ENCODE data around the gene NAV2.

NAV2 gene

DNA sequence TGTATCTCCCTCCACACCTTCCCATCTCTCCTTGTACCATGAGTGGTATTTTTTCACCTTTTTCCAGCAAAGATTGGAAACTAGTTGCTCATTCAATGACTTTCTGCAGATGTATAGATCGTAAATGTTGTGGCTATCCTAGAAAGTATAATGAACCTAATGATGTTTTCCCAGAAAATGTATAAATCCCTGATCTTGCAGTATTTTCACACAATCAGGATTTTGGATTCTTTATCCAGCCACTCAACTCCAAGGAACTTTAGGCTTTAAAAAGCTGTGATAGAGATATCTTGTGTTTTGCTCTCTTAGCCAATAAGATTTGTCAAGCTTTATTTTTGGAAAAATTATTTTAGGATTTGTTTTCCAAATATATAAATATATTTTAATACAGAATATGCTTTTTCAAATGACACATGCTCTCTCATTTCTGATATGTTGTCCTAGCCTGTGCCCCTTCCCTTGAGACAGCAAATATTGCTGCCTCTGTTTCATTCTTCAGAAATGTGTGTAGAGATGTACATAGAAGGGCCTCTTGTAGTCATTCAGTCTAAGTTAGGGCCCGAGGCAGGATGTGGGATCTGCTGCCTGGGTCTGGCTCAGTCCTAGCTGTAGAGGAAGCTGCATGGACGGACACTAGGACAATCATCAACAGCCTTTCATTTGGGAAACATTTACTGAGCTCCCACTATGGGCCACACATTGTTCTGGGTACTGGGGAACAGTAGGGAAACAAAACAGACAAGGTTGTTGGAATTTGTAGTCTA is 62.4 kb downstream of the NAV2 start:
- no peak for TF ChIP-seq CTCF (conservative IDR thresholded peaks at IDR 0.05; ENCODE audit: low read length)
- no peak for DNase-seq (ENCODE audit: low read depth)
- H3K4me3 ChIP-seq (ENCODE audit: low read length) = no peak overlapping the region

GRCh38 chr11:19775622-19776021 is 63.0 kb downstream of the NAV2 start:
- H3K4me3 ChIP-seq (ENCODE audit: low read length) = no peak overlapping the region
- TF ChIP-seq CTCF (conservative IDR thresholded peaks at IDR 0.05; ENCODE audit: low read length) = no peak
- DNase-seq (ENCODE audit: low read depth) = no peak

DNA sequence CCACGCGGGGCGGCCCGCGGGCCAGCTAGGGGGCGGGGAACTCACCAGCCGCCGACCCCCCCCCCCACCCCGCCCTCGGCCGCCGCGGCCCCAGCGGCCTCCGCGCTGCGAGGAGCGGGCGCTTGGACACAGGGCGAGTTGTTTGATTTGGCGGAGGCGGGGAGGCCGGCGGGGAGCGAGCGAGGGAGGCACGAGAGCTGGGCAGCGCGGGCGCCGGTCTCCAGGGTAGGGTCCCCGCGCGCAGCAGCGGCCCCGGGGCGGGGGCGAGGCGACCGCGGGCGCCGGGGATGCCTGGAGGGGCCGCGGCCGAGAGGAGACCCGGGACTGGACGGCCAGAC is 64.4 kb downstream of the NAV2 start:
- no peak for TF ChIP-seq CTCF (conservative IDR thresholded peaks at IDR 0.05; ENCODE audit: low read length)
- peak overlapping the region; percentile 63 for H3K4me3 ChIP-seq (ENCODE audit: low read length)
- no peak for DNase-seq (ENCODE audit: low read depth)

- H3K4me3 ChIP-seq (ENCODE audit: low read length) = peak overlapping the region; percentile 63
- DNase-seq (ENCODE audit: low read depth) = peak; percentile 43
- TF ChIP-seq CTCF (conservative IDR thresholded peaks at IDR 0.05; ENCODE audit: low read length) = no peak
Observed at GRCh38 chr11:19777377-19778102, 64.9 kb downstream of the NAV2 start.

- DNase-seq (ENCODE audit: low read depth) = no peak
- TF ChIP-seq CTCF (conservative IDR thresholded peaks at IDR 0.05; ENCODE audit: low read length) = no peak
- H3K4me3 ChIP-seq (ENCODE audit: low read length) = no peak overlapping the region
Observed at GRCh38 chr11:19779740-19780139, 67.1 kb downstream of the NAV2 start.

DNA sequence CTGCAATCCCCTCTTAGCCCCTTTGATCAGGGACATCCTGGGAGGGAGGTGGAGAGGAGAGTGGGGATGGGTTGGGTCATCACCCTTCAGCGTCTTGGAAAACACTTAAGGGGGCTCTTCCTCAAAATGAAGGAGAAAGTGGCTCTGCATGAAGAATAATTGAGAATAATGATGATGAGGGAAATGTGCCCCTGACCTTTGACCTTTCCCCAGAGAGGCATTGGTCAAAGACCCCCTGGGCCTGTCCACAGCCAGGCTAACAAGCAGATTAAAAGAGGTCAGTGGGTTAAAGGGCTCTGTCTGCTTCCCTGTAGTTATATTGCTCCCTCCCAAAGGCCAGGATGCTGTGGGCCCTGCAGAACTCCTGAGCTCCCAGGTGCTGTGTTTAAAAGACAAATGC is 68.7 kb downstream of the NAV2 start:
- DNase-seq (ENCODE audit: low read depth) = no peak
- TF ChIP-seq CTCF (conservative IDR thresholded peaks at IDR 0.05; ENCODE audit: low read length) = no peak
- no peak overlapping the region for H3K4me3 ChIP-seq (ENCODE audit: low read length)

- DNase-seq (ENCODE audit: low read depth) = no peak
- H3K4me3 ChIP-seq (ENCODE audit: low read length) = no peak overlapping the region
- TF ChIP-seq CTCF (conservative IDR thresholded peaks at IDR 0.05; ENCODE audit: low read length) = no peak
Observed at GRCh38 chr11:19785265-19785664, 72.6 kb downstream of the NAV2 start.
